NCI-H1048 (cell line): ENCODE results near the gene ETFA.
"Not testable (repeated sequence)": the region's sequence is repeated elsewhere in the genome, so short reads cannot be mapped to it uniquely, and the experiment has no call there.

Source experiments
- DNase-seq: peaks from one replicate; lab custom pipeline; 2025; lab: John Stamatoyannopoulos, UW

ETFA gene

GRCh38 chr15:76324066-76324465, 12.8 kb upstream of the ETFA start:
- DNase-seq, result no peak

- no peak for DNase-seq
Measured at GRCh38 chr15:76321602-76322001, 10.3 kb upstream of the ETFA start.

- no peak for DNase-seq
Measured at GRCh38 chr15:76321171-76321570, 9.9 kb upstream of the ETFA start.

GRCh38 chr15:76320012-76320411, 8.7 kb upstream of the ETFA start:
- DNase-seq, result no peak

- no peak for DNase-seq
Measured at GRCh38 chr15:76313731-76314130, 2.5 kb upstream of the ETFA start.

- not testable (repeated sequence) for DNase-seq
Measured at GRCh38 chr15:76313175-76313567, 1.9 kb upstream of the ETFA start.

- no peak for DNase-seq
Measured at GRCh38 chr15:76312540-76313174, 1.4 kb upstream of the ETFA start.

- no peak for DNase-seq
Measured at GRCh38 chr15:76310475-76311099, 682 bp downstream of the ETFA start.

GRCh38 chr15:76309601-76310330, 1.5 kb downstream of the ETFA start:
- no peak for DNase-seq

- no peak for DNase-seq
Measured at GRCh38 chr15:76303909-76304308, 7.4 kb downstream of the ETFA start.

GRCh38 chr15:76299786-76300185, 11.5 kb downstream of the ETFA start:
- no peak for DNase-seq

- DNase-seq, result no peak
Measured at GRCh38 chr15:76298986-76299385, 12.3 kb downstream of the ETFA start.

- not testable (repeated sequence) for DNase-seq
Measured at GRCh38 chr15:76297951-76298350, 13.3 kb downstream of the ETFA start.

- no peak for DNase-seq
Measured at GRCh38 chr15:76296849-76297248, 14.4 kb downstream of the ETFA start.

GRCh38 chr15:76294463-76294862, 16.8 kb downstream of the ETFA start:
- DNase-seq, result not testable (repeated sequence)

GRCh38 chr15:76293361-76293760, 17.9 kb downstream of the ETFA start:
- no peak for DNase-seq

- no peak for DNase-seq
Measured at GRCh38 chr15:76289582-76289981, 21.7 kb downstream of the ETFA start.

- no peak for DNase-seq
Measured at GRCh38 chr15:76286271-76286879, 24.9 kb downstream of the ETFA start.

- DNase-seq, result no peak
Measured at GRCh38 chr15:76285241-76285825, 25.9 kb downstream of the ETFA start.

GRCh38 chr15:76282465-76282864, 28.8 kb downstream of the ETFA start:
- no peak for DNase-seq

- DNase-seq, result no peak
Measured at GRCh38 chr15:76278651-76279050, 32.6 kb downstream of the ETFA start.

GRCh38 chr15:76274821-76275220, 36.4 kb downstream of the ETFA start:
- no peak for DNase-seq

- no peak for DNase-seq
Measured at GRCh38 chr15:76274226-76274625, 37.0 kb downstream of the ETFA start.
